H7 (cell line): ENCODE measurements around the gene MYO7B. TPM values are rescaled to one million over a fixed set of nuclear protein-coding genes. Genes with fewer than 3 reads are reported as not detected.
A peak's percentile ranks its signal among the peaks of the same experiment; 100 is the strongest.

Experiments used
- DNase-seq: peaks from one replicate; pipeline ENCODE4 v3.0.0; 2012
- H3K27me3 ChIP-seq: 2 replicates; pipeline ENCODE4 v1.6.0; 2011; ENCODE audit warnings: mild to moderate bottlenecking, low read length; ENCODE audit not compliant: control insufficient read depth, insufficient read depth
- H3K36me3 ChIP-seq: replicated peaks from 2 replicates; pipeline ENCODE4 v1.5.1; 2011; ENCODE audit warnings: low read length; ENCODE audit not compliant: control insufficient read depth, insufficient read depth
- H3K4me3 ChIP-seq: 2 replicates; pipeline ENCODE4 v1.5.1; 2011; ENCODE audit warnings: low read depth, mild to moderate bottlenecking, control low read depth, low read length, moderate library complexity; ENCODE audit not compliant: insufficient read depth
- total RNA-seq: library from RNA; depleted of rRNA; stranded (reverse); fragments of >200 nt; shearing (Covaris generic); gene quantifications from 2 replicates; pipeline ENCODE4 v1.2.3, GENCODE V29; 2014

The MYO7B gene
- total RNA-seq, 1 experiment from 2014 or later, result not detected

DNA sequence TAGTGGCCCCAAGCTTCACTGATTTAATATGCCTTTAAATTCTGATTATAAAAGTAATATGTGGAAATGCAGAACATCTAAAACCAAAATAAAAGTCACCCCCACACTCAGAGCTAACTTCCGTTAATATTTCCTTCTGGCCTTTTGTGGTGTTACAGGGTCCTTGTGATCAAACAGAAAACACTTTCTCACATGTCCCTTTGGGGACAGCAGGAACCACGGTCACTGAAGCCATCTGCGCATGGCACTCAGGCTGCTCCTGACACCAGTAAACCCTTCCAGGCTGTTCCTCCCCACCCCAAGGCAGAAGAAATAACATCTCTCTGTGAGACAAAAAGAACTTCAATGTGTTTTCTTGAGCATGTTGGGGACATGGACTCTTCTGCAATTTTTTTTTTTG lies 85.4 kb downstream of the MYO7B start:
- H3K36me3 ChIP-seq, result no peaks in the 10 kb centered on the region
- H3K4me3 ChIP-seq, result no peak overlapping the region
- peak; percentile 38 for DNase-seq
- no peaks in the 10 kb centered on the region for H3K27me3 ChIP-seq

DNA sequence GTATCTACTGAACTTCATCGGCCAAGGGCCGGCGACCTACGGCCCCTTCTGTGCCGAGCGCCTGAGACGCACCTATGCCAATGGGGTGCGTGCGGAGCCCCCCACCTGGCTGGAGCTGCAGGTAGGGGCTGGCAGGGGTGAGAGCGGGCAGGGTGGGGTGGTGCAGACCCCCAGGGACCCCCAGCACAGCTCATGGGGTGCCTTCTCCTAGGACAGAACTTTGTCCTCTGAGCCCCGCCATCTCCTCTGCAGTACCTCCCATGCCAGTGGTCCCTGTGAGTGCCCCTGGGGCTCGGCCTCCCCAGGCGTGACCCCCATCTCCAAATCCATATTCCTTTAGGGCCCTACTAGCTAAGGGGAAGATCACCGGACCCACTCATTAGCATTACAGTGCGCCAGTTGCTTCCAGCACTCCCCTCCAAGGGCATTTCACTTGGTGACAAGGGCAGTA lies 86.5 kb downstream of the MYO7B start:
- H3K4me3 ChIP-seq, result no peak overlapping the region
- H3K36me3 ChIP-seq, result no peaks in the 10 kb centered on the region
- peak; percentile 50 for DNase-seq
- no peaks in the 10 kb centered on the region for H3K27me3 ChIP-seq

DNA sequence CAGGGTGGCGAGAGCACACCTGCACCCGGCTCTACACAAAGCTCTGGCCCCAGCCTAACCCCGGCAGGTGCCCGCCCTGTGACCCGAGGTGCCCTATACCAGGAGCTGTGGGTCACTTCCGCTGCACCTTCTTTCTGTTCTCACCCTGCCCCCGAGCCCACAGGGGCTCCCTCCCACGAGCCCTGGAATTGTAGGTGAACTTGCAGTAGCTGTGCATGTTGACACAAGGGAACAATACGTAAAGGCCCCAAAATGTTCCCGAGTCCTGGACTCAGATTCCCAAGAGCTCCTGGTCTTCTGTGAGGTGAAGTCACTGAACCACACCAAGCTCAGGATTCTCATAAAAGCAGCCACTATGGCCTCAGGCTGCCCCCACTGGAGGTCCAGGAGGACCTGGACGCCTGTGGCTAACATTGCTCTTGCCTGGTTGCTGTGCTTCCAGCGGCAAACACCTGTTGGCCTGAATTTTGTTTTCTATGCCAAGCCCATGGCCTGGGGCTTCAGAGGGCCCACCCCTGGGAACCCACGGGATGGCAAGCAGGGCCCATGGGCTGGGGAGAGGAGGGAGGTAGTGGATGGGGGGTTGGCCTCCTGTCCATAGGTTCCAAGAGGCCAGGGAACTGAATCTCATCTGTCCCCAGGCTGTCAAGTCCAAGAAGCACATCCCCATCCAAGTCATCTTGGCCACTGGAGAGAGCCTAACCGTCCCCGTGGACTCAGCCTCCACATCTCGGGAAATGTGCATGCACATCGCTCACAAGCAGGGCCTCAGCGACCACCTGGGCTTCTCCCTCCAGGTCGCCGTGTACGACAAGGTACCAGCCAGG lies 87.3 kb downstream of the MYO7B start:
- peak; percentile 56 for DNase-seq
- H3K4me3 ChIP-seq, result no peak overlapping the region
- H3K27me3 ChIP-seq, result no peaks in the 10 kb centered on the region
- H3K36me3 ChIP-seq, result no peaks in the 10 kb centered on the region

GRCh38 chr2:127623388-127624319 lies 88.2 kb downstream of the MYO7B start:
- DNase-seq, result peak; percentile 53

DNA sequence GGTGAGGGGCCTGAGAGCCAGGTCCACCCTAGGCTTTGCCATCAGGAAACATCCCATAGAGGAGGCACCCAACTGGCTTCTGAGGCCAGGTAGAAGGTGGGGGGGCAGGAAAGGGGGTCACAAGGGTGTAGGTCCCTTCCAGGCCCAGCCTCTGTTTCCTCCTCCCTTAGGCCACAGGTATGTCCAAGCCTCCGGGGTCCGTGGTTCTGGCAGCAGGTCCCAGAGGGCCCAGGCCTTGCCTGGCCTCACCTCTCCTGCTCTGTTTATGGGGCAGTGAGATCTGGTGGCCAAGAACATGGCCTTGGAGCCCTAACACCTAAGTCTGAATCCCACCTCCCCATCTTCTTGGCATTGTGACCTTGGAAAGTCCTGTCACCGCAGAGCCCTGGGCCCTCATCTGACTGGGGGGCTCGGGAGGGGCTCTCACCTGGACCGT lies 88.9 kb downstream of the MYO7B start:
- no peaks in the 10 kb centered on the region for H3K27me3 ChIP-seq
- H3K4me3 ChIP-seq, result no peak overlapping the region
- peak; percentile 50 for DNase-seq
- no peaks in the 10 kb centered on the region for H3K36me3 ChIP-seq

More at GRCh38 chr2:127623388-127624319, 88.2 kb downstream of the MYO7B start:
- no peak overlapping the region for H3K4me3 ChIP-seq
- H3K36me3 ChIP-seq, result no peaks in the 10 kb centered on the region
- no peaks in the 10 kb centered on the region for H3K27me3 ChIP-seq

- DNase-seq, result peak; percentile 57
- H3K36me3 ChIP-seq, result no peaks in the 10 kb centered on the region
Measured at GRCh38 chr2:127624756-127625571, 89.5 kb downstream of the MYO7B start.

DNA sequence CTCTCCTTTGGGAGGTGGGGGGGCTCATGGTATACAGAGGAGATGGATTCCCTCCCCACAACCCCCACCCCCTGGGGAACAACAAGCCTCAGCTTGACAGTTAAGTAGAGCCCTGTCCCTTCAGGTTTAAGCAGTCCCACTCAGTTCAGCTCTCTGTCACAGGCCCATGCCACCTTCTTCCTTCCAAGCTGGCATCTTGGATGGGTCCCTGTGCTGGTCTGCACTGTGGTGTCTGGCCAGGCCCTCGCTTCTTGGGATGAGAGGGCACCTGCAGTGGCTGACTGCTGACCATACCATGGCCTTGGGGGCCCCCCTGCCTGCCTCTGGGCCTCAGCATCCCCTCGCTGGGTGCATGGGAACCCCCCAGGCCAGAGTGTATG lies 90.1 kb downstream of the MYO7B start:
- peak; percentile 49 for DNase-seq
- no peaks in the 10 kb centered on the region for H3K27me3 ChIP-seq
- no peaks in the 10 kb centered on the region for H3K36me3 ChIP-seq
- H3K4me3 ChIP-seq, result no peak overlapping the region

More at GRCh38 chr2:127624756-127625571, 89.5 kb downstream of the MYO7B start:
- no peak overlapping the region for H3K4me3 ChIP-seq
- H3K27me3 ChIP-seq, result no peaks in the 10 kb centered on the region

DNA sequence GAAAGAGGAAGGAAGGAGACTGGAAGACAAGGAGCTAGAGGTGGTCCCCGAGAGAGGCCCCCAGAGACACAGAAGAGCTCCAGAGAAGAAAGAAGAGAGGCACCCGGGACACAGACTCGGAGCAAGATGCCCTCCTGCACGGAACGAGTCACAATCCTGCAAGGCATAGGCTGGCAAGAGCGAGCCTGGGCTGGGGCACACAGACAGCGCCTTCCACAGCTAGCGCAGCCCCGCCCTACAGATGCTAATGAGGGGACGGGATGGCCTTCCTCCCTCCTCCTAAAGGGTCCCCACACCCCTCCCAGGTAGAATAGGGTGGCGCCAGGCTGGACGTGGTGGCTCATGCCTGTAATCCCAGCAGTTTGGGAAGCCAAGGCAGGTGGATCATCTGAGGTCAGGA lies 90.7 kb downstream of the MYO7B start:
- Histone ChIP-seq H3K36me3 (no peaks in the 10 kb centered on the region), H3K27me3 (no peaks in the 10 kb centered on the region), H3K4me3 (no peak overlapping the region)
- DNase-seq, result peak; percentile 75

- Histone ChIP-seq H3K27me3 (no peaks in the 10 kb centered on the region), H3K4me3 (no peak overlapping the region), H3K36me3 (no peaks in the 10 kb centered on the region)
- peak; percentile 58 for DNase-seq
Measured at GRCh38 chr2:127626917-127627739, 91.6 kb downstream of the MYO7B start.

DNA sequence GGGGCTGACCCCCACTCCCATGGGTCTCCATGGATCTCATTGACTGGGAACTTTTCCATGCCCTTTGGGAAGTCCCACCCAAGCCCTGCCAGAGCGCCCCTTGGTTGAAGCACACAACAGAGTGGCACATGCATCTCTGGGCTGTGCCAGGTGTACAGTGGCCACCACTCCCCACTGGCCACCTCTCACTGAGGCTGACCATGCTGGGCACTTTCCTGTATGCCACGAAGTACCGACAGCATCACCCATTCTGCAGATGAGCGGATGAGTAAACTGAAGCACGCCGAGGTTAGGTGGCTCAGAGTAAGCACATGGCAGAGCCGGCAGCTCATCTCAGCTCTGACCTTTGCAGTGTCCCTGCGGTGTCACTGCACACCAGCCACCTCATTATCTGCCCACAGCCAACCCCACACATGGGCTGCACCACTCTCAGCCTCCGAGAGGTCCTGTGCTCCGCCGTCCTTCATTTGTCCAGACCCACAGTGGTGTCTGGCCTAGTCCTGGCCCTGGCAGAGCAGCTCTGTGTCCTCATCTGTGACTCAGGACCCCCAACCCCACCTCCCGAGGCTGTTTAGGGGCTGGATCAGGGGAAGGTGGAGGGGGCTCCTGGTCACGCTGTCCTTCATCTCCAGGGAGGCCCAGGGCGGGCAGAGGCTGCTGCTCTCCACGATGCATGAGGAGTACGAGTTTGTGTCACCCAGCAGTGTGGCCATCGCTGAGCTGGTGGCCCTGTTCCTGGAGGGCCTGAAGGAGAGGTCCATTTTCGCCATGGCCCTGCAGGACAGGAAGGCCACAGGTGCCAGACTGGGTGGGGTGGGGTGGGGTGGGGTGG lies 92.5 kb downstream of the MYO7B start:
- H3K36me3 ChIP-seq, result no peaks in the 10 kb centered on the region
- H3K4me3 ChIP-seq, result no peak overlapping the region
- H3K27me3 ChIP-seq, result no peaks in the 10 kb centered on the region
- DNase-seq, result peak; percentile 45

DNA sequence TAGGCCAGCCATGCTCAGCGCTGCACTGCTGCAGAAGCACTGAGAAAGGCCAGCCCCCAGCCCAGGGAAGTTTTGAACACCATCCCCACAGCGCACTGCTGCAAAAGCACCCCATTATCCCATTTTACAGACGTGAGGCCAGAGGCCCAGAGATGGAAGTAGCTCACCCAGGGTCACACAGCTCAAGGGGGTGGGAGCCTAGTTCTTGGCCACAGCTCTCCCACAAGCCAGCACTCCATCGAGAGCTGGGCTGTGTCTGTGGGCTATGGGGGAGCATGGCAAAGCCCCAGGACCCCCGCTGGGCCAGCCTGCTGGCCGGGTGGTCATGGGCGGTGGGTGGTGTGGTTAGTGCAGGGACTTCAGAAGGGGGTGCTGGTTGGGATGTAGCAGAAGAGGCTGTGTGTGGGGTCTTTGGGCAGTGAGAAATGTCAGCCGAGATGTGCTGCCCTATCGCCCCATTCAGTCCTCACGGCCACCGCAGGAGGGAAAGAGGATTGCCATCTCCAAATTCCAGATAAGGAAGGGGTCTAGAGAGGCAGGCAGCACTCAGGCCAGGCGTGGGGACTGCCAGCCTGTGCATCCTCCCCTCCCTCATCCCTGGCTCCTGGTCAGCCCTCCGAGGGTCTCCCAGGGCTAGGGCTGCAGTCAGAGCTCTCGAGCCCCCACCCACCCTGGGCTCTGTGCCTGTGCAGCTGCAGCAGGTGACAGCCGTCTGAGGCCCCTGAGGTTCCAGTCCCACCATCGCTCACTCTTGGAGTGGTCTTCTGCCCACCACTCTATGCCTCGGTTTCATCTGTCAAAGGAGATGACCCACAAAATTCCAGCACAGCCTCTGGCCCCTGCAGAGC lies 93.5 kb downstream of the MYO7B start:
- Histone ChIP-seq H3K36me3 (no peaks in the 10 kb centered on the region), H3K27me3 (no peaks in the 10 kb centered on the region), H3K4me3 (no peak overlapping the region)
- DNase-seq, result peak; percentile 63

DNA sequence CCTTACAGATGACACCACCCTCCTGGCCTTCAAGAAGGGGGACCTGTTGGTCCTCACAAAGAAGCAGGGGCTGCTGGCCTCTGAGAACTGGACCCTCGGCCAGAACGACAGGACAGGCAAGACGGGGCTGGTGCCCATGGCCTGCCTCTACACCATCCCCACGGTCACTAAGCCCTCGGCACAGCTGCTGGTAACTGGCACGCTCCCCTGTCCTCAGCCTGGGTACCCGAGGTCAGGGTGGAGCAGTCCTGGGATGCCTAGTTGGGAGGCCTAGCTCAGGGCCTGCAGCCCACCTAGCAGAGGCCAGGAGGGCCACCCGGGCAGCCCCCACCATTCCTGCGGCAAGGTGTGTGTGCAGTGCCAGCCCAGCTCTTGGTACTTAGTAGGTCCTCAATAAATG lies 94.2 kb downstream of the MYO7B start:
- Histone ChIP-seq H3K36me3 (no peaks in the 10 kb centered on the region), H3K27me3 (no peaks in the 10 kb centered on the region), H3K4me3 (no peak overlapping the region)
- peak; percentile 48 for DNase-seq
